Left ventricle myocardium inferior (tissue), 1 donor: Measurements from ENCODE around the gene THAP3. TPM values are rescaled to one million over a fixed set of nuclear protein-coding genes. Genes with fewer than 3 reads are reported as not detected.

ENCODE experiments used
- DNase-seq: peaks from one replicate; pipeline ENCODE4 v3.0.0-alpha.2; 2020
- H3K27ac ChIP-seq: fragments of 200-600 bp; replicated peaks from 2 replicates; pipeline ENCODE4 v1.8.0; 2021
- H3K27me3 ChIP-seq: fragments of 200-600 bp; 2 replicates; pipeline ENCODE4 v1.8.0; 2021; ENCODE audit warnings: low read depth
- H3K36me3 ChIP-seq: fragments of 200-600 bp; 2 replicates; pipeline ENCODE4 v1.8.0; 2021
- H3K4me1 ChIP-seq: fragments of 200-600 bp; 2 replicates; pipeline ENCODE4 v1.8.0; 2021
- H3K4me3 ChIP-seq: fragments of 200-600 bp; 2 replicates; pipeline ENCODE4 v1.8.0; 2021; ENCODE audit warnings: mild to moderate bottlenecking, moderate library complexity
- H3K9me3 ChIP-seq: fragments of 200-600 bp; replicated peaks from 2 replicates; pipeline ENCODE4 v1.8.0; 2021
- CTCF ChIP-seq: fragments of 200-600 bp; IDR thresholded peaks from 2 replicates; pipeline ENCODE4 v1.8.0; 2021; ENCODE audit warnings: antibody characterized with exemption, mild to moderate bottlenecking, borderline replicate concordance
- intact Hi-C: fragments of 100-400 bp; cut with micrococcal nuclease; formaldehyde crosslinking; loops from one replicate; pipeline ENCODE4 v1.11.0; 2022
- total RNA-seq: library from RNA; stranded (reverse); fragmentation: NEBNext Ultra II Directional; extraction: Animal tissue kit (Norgen Biotek cat#: 25700); gene quantifications from one replicate; pipeline ENCODE4 v1.2.1, GENCODE V29; 2021
- donor health status: DM: no; HTN: yes; CAD: no; lungs with severe emphysema.

The THAP3 gene
- total RNA-seq, 1 donor from 2014 or later, result 14.9 TPM

GRCh38 chr1:6585081-6585722, 39.5 kb upstream of the THAP3 start:
- Histone ChIP-seq H3K36me3 (peaks cover 29% of the 10 kb centered on the region), H3K4me1 (peaks cover 92% of the 10 kb centered on the region), H3K9me3 (no peaks in the 10 kb centered on the region), H3K4me3 (no peak overlapping the region), H3K27me3 (no peaks in the 10 kb centered on the region), H3K27ac (no peak overlapping the region)
- intact Hi-C loops, result no loop called here
- TF ChIP-seq CTCF, result no peak
- no peak for DNase-seq

GRCh38 chr1:6585841-6586240, 38.8 kb upstream of the THAP3 start:
- no peak for DNase-seq
- intact Hi-C loops, result no loop called here
- Histone ChIP-seq H3K4me1 (peaks cover 89% of the 10 kb centered on the region), H3K36me3 (peaks cover 35% of the 10 kb centered on the region), H3K4me3 (no peak overlapping the region), H3K27me3 (no peaks in the 10 kb centered on the region), H3K27ac (peak overlapping the region; percentile 61), H3K9me3 (no peaks in the 10 kb centered on the region)
- no peak for TF ChIP-seq CTCF

- no peak for DNase-seq
- peaks cover 89% of the 10 kb centered on the region for H3K4me1 ChIP-seq
- H3K9me3 ChIP-seq, result no peaks in the 10 kb centered on the region
- H3K4me3 ChIP-seq, result no peak overlapping the region
- H3K27ac ChIP-seq, result peak overlapping the region; percentile 61
- intact Hi-C loops, result no loop called here
- H3K27me3 ChIP-seq, result no peaks in the 10 kb centered on the region
- H3K36me3 ChIP-seq, result peaks cover 40% of the 10 kb centered on the region
- no peak for TF ChIP-seq CTCF
These were observed 38.3 kb upstream of the THAP3 start for GRCh38 chr1:6586404-6586816.

GRCh38 chr1:6587261-6588005, 37.2 kb upstream of the THAP3 start:
- H3K27ac ChIP-seq, result peak overlapping the region; percentile 61
- TF ChIP-seq CTCF, result no peak
- DNase-seq, result peak; percentile 84
- H3K27me3 ChIP-seq, result no peaks in the 10 kb centered on the region
- H3K4me3 ChIP-seq, result no peak overlapping the region
- intact Hi-C loops, result no loop called here
- H3K9me3 ChIP-seq, result no peaks in the 10 kb centered on the region
- peaks cover 89% of the 10 kb centered on the region for H3K4me1 ChIP-seq
- peaks cover 44% of the 10 kb centered on the region for H3K36me3 ChIP-seq

- H3K36me3 ChIP-seq, result peaks cover 52% of the 10 kb centered on the region
- peaks cover 93% of the 10 kb centered on the region for H3K4me1 ChIP-seq
- H3K4me3 ChIP-seq, result no peak overlapping the region
- no peaks in the 10 kb centered on the region for H3K9me3 ChIP-seq
- no peak for DNase-seq
- no peak for TF ChIP-seq CTCF
- peak overlapping the region; percentile 61 for H3K27ac ChIP-seq
- H3K27me3 ChIP-seq, result no peaks in the 10 kb centered on the region
- intact Hi-C loops, result no loop called here
These were observed 36.4 kb upstream of the THAP3 start for GRCh38 chr1:6588128-6588892.
